Measurements from ENCODE around the gene FAM227B.
A peak's percentile ranks its signal among the peaks of the same experiment; 100 is the strongest.
"Not testable (repeated sequence)": the region's sequence is repeated elsewhere in the genome, so short reads cannot be mapped to it uniquely, and the experiment has no call there.

Gene FAM227B

GRCh38 chr15:49620199-49620598 lies 419 bp downstream of the FAM227B start:
- H3K36me3 ChIP-seq (ENCODE audit: control insufficient read depth, insufficient read depth, low read length) = no peaks in the 10 kb centered on the region
- peak overlapping the region; percentile 74 for H3K27ac ChIP-seq (ENCODE audit: insufficient read depth, low read length, poor library complexity, severe bottlenecking)
- H3K4me1 ChIP-seq (ENCODE audit: control insufficient read depth, insufficient read depth, low read length, poor library complexity, severe bottlenecking) = peaks cover 10% of the 10 kb centered on the region
- DNase-seq = no peak
- H3K4me3 ChIP-seq (ENCODE audit: insufficient read depth, low read depth, low read length, poor library complexity, severe bottlenecking) = peak overlapping the region; percentile 94
- H3K9me3 ChIP-seq (ENCODE audit: control insufficient read depth, low read length) = no peaks in the 10 kb centered on the region
- no peaks in the 10 kb centered on the region for H3K27me3 ChIP-seq (replicated peaks; ENCODE audit: control insufficient read depth, insufficient read depth, low read length, poor library complexity, severe bottlenecking)

- DNase-seq = no peak
- no peaks in the 10 kb centered on the region for H3K9me3 ChIP-seq (ENCODE audit: control insufficient read depth, low read length)
- no peak overlapping the region for H3K4me3 ChIP-seq (ENCODE audit: insufficient read depth, low read depth, low read length, poor library complexity, severe bottlenecking)
- no peak overlapping the region for H3K27ac ChIP-seq (ENCODE audit: insufficient read depth, low read length, poor library complexity, severe bottlenecking)
- H3K36me3 ChIP-seq (ENCODE audit: control insufficient read depth, insufficient read depth, low read length) = no peaks in the 10 kb centered on the region
- peaks cover 10% of the 10 kb centered on the region for H3K4me1 ChIP-seq (ENCODE audit: control insufficient read depth, insufficient read depth, low read length, poor library complexity, severe bottlenecking)
- H3K27me3 ChIP-seq (replicated peaks; ENCODE audit: control insufficient read depth, insufficient read depth, low read length, poor library complexity, severe bottlenecking) = no peaks in the 10 kb centered on the region
Observed at GRCh38 chr15:49619226-49619625, 1.4 kb downstream of the FAM227B start.

DNA sequence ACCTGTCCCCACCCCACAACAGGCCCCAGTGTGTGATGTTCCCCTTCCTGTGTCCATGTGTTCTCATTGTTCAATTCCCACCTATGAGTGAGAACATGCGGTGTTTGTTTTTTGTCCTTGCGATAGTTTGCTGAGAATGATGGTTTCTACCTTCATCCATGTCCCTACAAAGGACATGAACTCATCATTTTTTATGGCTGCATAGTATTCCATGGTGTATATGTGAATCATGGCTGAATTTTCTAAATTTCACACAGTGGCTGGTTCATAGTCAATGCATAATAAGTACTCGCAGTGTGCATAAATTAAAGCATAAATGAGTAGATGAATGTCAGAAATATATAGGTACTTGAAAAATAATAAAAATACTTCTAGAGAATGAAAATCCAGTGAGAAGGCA lies 8.4 kb downstream of the FAM227B start:
- H3K27me3 ChIP-seq (replicated peaks; ENCODE audit: control insufficient read depth, insufficient read depth, low read length, poor library complexity, severe bottlenecking); H3K36me3 ChIP-seq (ENCODE audit: control insufficient read depth, insufficient read depth, low read length); H3K4me1 ChIP-seq (ENCODE audit: control insufficient read depth, insufficient read depth, low read length, poor library complexity, severe bottlenecking); H3K27ac ChIP-seq (ENCODE audit: insufficient read depth, low read length, poor library complexity, severe bottlenecking); DNase-seq; H3K4me3 ChIP-seq (ENCODE audit: insufficient read depth, low read depth, low read length, poor library complexity, severe bottlenecking); H3K9me3 ChIP-seq (ENCODE audit: control insufficient read depth, low read length): not testable (repeated sequence)

DNA sequence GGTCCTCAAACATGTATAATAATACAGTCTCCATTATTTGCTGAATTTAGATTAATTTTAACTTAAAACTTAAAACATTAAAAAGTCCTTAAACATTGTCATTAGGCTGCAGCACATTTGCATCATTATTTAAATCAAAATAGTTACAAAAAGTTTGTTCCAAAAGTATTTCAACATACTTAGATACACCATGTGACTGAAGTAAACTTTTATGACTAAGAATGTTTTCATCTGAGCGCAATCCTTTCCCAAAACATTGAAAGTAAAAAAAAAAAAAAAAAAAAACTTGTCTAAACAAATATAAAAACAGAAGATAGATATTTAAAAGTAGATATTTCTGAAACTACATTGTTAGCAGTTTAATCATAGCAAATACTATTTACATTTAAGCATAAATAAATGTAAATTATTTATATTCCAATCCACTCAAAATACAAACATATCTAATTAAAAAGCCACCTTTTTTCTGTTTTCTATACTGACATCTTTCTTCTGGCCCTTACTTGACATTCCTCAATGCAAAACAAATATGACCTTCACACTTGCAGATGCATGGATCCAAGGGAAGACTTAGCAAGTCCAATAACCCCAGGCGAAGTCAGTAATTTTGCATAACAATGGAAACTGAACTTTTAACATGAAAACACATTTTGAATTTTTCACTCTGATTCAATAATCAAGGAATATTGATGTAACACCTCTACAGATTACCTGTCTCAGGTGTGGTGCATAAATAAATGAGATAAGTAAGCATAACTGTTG lies 10.3 kb downstream of the FAM227B start:
- Histone ChIP-seq H3K27me3 (replicated peaks; ENCODE audit: control insufficient read depth, insufficient read depth, low read length, poor library complexity, severe bottlenecking) (no peaks in the 10 kb centered on the region), H3K36me3 (ENCODE audit: control insufficient read depth, insufficient read depth, low read length) (peaks cover 3% of the 10 kb centered on the region), H3K4me3 (ENCODE audit: insufficient read depth, low read depth, low read length, poor library complexity, severe bottlenecking) (no peak overlapping the region), H3K9me3 (ENCODE audit: control insufficient read depth, low read length) (no peaks in the 10 kb centered on the region), H3K4me1 (ENCODE audit: control insufficient read depth, insufficient read depth, low read length, poor library complexity, severe bottlenecking) (no peaks in the 10 kb centered on the region), H3K27ac (ENCODE audit: insufficient read depth, low read length, poor library complexity, severe bottlenecking) (no peak overlapping the region)
- DNase-seq = no peak

DNA sequence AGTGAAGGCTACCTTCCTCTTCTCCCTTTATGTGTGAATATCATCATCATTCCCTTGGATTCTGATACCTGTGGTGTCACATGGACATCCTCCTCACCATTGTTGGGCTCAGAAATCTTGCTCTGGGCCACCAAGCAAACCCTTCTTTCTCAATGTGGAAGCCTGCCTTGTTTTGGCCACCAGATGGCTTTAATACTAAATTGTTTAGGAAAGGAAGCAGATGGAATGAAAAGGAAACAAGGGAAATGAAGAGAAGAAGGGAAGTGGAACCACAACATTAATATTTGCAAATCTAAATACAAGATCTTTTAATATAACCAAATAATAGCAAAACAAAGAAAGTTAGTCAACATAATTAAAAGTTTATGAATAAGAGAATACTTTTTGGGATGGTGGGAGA lies 14.0 kb downstream of the FAM227B start:
- Histone ChIP-seq H3K4me3 (ENCODE audit: insufficient read depth, low read depth, low read length, poor library complexity, severe bottlenecking) (no peak overlapping the region), H3K4me1 (ENCODE audit: control insufficient read depth, insufficient read depth, low read length, poor library complexity, severe bottlenecking) (no peaks in the 10 kb centered on the region), H3K36me3 (ENCODE audit: control insufficient read depth, insufficient read depth, low read length) (no peaks in the 10 kb centered on the region), H3K27me3 (replicated peaks; ENCODE audit: control insufficient read depth, insufficient read depth, low read length, poor library complexity, severe bottlenecking) (no peaks in the 10 kb centered on the region), H3K27ac (ENCODE audit: insufficient read depth, low read length, poor library complexity, severe bottlenecking) (no peak overlapping the region), H3K9me3 (ENCODE audit: control insufficient read depth, low read length) (peaks cover 6% of the 10 kb centered on the region)
- DNase-seq = no peak

DNA sequence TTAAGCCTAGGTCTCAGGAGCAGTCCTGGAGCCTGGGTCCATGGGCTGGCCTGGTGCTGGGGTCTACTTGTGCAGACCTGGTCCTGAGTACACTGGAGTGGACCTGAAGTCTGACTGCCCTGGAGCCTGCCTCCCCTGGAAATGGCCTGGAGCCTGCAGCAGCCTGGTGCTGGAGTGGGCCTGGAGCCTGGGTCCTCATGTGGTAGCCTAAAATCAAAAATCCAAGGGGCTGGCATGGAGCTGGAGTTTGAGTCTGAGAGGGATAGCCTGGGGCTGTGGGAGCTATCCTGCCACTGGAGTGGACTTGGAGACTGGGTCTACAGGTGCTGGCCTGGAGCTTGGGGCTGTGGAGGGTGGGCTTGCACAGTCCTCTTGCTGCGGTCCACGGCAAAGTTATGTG lies 15.0 kb downstream of the FAM227B start:
- Histone ChIP-seq H3K4me1 (ENCODE audit: control insufficient read depth, insufficient read depth, low read length, poor library complexity, severe bottlenecking) (no peaks in the 10 kb centered on the region), H3K27me3 (replicated peaks; ENCODE audit: control insufficient read depth, insufficient read depth, low read length, poor library complexity, severe bottlenecking) (no peaks in the 10 kb centered on the region), H3K27ac (ENCODE audit: insufficient read depth, low read length, poor library complexity, severe bottlenecking) (no peak overlapping the region), H3K4me3 (ENCODE audit: insufficient read depth, low read depth, low read length, poor library complexity, severe bottlenecking) (no peak overlapping the region), H3K36me3 (ENCODE audit: control insufficient read depth, insufficient read depth, low read length) (no peaks in the 10 kb centered on the region), H3K9me3 (ENCODE audit: control insufficient read depth, low read length) (peaks cover 6% of the 10 kb centered on the region)
- no peak for DNase-seq

- Histone ChIP-seq H3K27ac (ENCODE audit: insufficient read depth, low read length, poor library complexity, severe bottlenecking) (no peak overlapping the region), H3K4me3 (ENCODE audit: insufficient read depth, low read depth, low read length, poor library complexity, severe bottlenecking) (no peak overlapping the region), H3K36me3 (ENCODE audit: control insufficient read depth, insufficient read depth, low read length) (no peaks in the 10 kb centered on the region), H3K27me3 (replicated peaks; ENCODE audit: control insufficient read depth, insufficient read depth, low read length, poor library complexity, severe bottlenecking) (no peaks in the 10 kb centered on the region), H3K4me1 (ENCODE audit: control insufficient read depth, insufficient read depth, low read length, poor library complexity, severe bottlenecking) (no peaks in the 10 kb centered on the region), H3K9me3 (ENCODE audit: control insufficient read depth, low read length) (peaks cover 6% of the 10 kb centered on the region)
- DNase-seq = no peak
Observed at GRCh38 chr15:49604625-49605409, 15.8 kb downstream of the FAM227B start.

- H3K27me3 ChIP-seq (replicated peaks; ENCODE audit: control insufficient read depth, insufficient read depth, low read length, poor library complexity, severe bottlenecking); H3K27ac ChIP-seq (ENCODE audit: insufficient read depth, low read length, poor library complexity, severe bottlenecking); DNase-seq; H3K4me1 ChIP-seq (ENCODE audit: control insufficient read depth, insufficient read depth, low read length, poor library complexity, severe bottlenecking); H3K4me3 ChIP-seq (ENCODE audit: insufficient read depth, low read depth, low read length, poor library complexity, severe bottlenecking); H3K36me3 ChIP-seq (ENCODE audit: control insufficient read depth, insufficient read depth, low read length); H3K9me3 ChIP-seq (ENCODE audit: control insufficient read depth, low read length): not testable (repeated sequence)
Observed at GRCh38 chr15:49592829-49593316, 27.7 kb downstream of the FAM227B start.

- no peaks in the 10 kb centered on the region for H3K36me3 ChIP-seq (ENCODE audit: control insufficient read depth, insufficient read depth, low read length)
- H3K27ac ChIP-seq (ENCODE audit: insufficient read depth, low read length, poor library complexity, severe bottlenecking) = no peak overlapping the region
- no peak overlapping the region for H3K4me3 ChIP-seq (ENCODE audit: insufficient read depth, low read depth, low read length, poor library complexity, severe bottlenecking)
- no peaks in the 10 kb centered on the region for H3K27me3 ChIP-seq (replicated peaks; ENCODE audit: control insufficient read depth, insufficient read depth, low read length, poor library complexity, severe bottlenecking)
- no peaks in the 10 kb centered on the region for H3K4me1 ChIP-seq (ENCODE audit: control insufficient read depth, insufficient read depth, low read length, poor library complexity, severe bottlenecking)
- no peaks in the 10 kb centered on the region for H3K9me3 ChIP-seq (ENCODE audit: control insufficient read depth, low read length)
- DNase-seq = no peak
Observed at GRCh38 chr15:49589030-49589429, 31.6 kb downstream of the FAM227B start.

DNA sequence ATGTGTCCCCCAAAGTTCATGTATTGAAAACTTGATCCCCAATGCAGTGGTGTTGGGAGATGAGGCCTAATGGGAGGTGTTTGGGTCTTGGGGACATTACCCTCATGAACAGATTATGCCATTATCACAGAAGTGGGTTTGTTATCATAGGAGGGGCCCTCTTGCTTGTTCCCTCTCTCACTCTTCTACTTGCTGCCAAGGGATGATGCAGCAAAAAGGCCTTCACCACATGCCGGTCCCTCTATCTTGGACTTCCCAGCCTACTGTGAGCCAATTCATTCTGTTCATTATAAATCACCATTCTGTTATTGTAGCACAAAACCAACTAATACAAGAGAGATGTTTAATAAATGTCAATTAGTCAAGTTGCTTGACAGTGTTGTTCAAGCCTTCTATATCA lies 47.2 kb downstream of the FAM227B start:
- Histone ChIP-seq H3K36me3 (ENCODE audit: control insufficient read depth, insufficient read depth, low read length) (no peaks in the 10 kb centered on the region), H3K9me3 (ENCODE audit: control insufficient read depth, low read length) (peaks cover 5% of the 10 kb centered on the region), H3K27ac (ENCODE audit: insufficient read depth, low read length, poor library complexity, severe bottlenecking) (no peak overlapping the region), H3K4me1 (ENCODE audit: control insufficient read depth, insufficient read depth, low read length, poor library complexity, severe bottlenecking) (no peaks in the 10 kb centered on the region), H3K4me3 (ENCODE audit: insufficient read depth, low read depth, low read length, poor library complexity, severe bottlenecking) (no peak overlapping the region), H3K27me3 (replicated peaks; ENCODE audit: control insufficient read depth, insufficient read depth, low read length, poor library complexity, severe bottlenecking) (no peaks in the 10 kb centered on the region)
- DNase-seq = no peak

Measured in effector memory CD4-positive, alpha-beta T cell (primary cell).